Smooth muscle cell (in vitro differentiated cells): Measurements from ENCODE around the gene MYO18B. TPM values are rescaled to one million over a fixed set of nuclear protein-coding genes. Genes with fewer than 3 reads are reported as not detected.

Source experiments
- DNase-seq: peaks from one replicate; lab custom pipeline; 2025; ENCODE audit not compliant: unreplicated experiment; lab: John Stamatoyannopoulos, UW
- H2AFZ ChIP-seq: fragments of 200-600 bp; sonication (generic); 2 replicates; pipeline ENCODE4 v1.6.0; 2016; ENCODE audit warnings: antibody characterized with exemption, low read depth, mild to moderate bottlenecking
- H3F3A ChIP-seq: fragments of 200-600 bp; sonication (generic); 2 replicates; pipeline ENCODE4 v1.6.0; 2017; ENCODE audit warnings: antibody characterized with exemption, low read depth
- H3K27ac ChIP-seq: fragments of 200-600 bp; sonication (generic); 2 replicates; pipeline ENCODE4 v1.5.1; 2016; ENCODE audit warnings: low read depth, mild to moderate bottlenecking
- H3K27me3 ChIP-seq: fragments of 200-600 bp; sonication (generic); 2 replicates; pipeline ENCODE4 v1.6.1; 2016; ENCODE audit warnings: low read depth, mild to moderate bottlenecking
- H3K36me3 ChIP-seq: fragments of 200-600 bp; sonication (generic); 2 replicates; pipeline ENCODE4 v1.5.1; 2016; ENCODE audit warnings: low read depth
- H3K4me1 ChIP-seq: fragments of 200-600 bp; sonication (generic); 2 replicates; pipeline ENCODE4 v1.5.1; 2016; ENCODE audit warnings: low read depth
- H3K4me2 ChIP-seq: fragments of 200-600 bp; sonication (generic); 2 replicates; pipeline ENCODE4 v1.6.0; 2016; ENCODE audit warnings: mild to moderate bottlenecking
- H3K4me3 ChIP-seq: fragments of 200-600 bp; sonication (generic); 2 replicates; pipeline ENCODE4 v1.5.1; 2016; ENCODE audit warnings: mild to moderate bottlenecking
- H3K79me2 ChIP-seq: fragments of 200-600 bp; sonication (generic); 2 replicates; pipeline ENCODE4 v1.6.0; 2016; ENCODE audit warnings: low read depth, mild to moderate bottlenecking
- H3K9ac ChIP-seq: fragments of 200-600 bp; sonication (generic); 2 replicates; pipeline ENCODE4 v1.6.0; 2016; ENCODE audit warnings: low read depth
- H3K9me3 ChIP-seq: fragments of 200-600 bp; sonication (generic); replicated peaks from 2 replicates; pipeline ENCODE4 v1.5.1; 2016; ENCODE audit warnings: low read depth
- H4K20me1 ChIP-seq: fragments of 200-600 bp; sonication (generic); 2 replicates; pipeline ENCODE4 v1.6.0; 2016; ENCODE audit warnings: low read depth
- CTCF ChIP-seq: fragments of 200-600 bp; sonication (generic); IDR thresholded peaks from 2 replicates; pipeline ENCODE4 v1.5.1; 2017; ENCODE audit warnings: borderline replicate concordance, mild to moderate bottlenecking, antibody characterized with exemption; ENCODE audit not compliant: insufficient read depth, poor library complexity, severe bottlenecking
- whole genome bisulfite sequencing: methylation state at CpG from one replicate; pipeline ENCODE4 v1.1.7; 2016; ENCODE audit warnings: low lambda C conversion rate; 5-methylcytosine and 5-hydroxymethylcytosine counted together
- polyA plus RNA-seq: library from polyadenylated mRNA; unstranded; fragments of >200 nt; fragmentation: Nextera tagmentation; extraction: Ambion mirVana; gene quantifications from 2 replicates; pipeline ENCODE4 v1.2.1, GENCODE V29; 2016
- total RNA-seq: library from RNA; depleted of rRNA; stranded (reverse); fragments of >200 nt; gene quantifications from 2 replicates; pipeline ENCODE4 v1.2.3, GENCODE V29; 2014

Gene MYO18B
- total and polyA plus RNA-seq, 2 experiments from 2014 or later: 0.13 to 1.2 TPM

GRCh38 chr22:25964961-25965730, 223.2 kb downstream of the MYO18B start:
- no peaks in the 10 kb centered on the region for H3F3A ChIP-seq
- H3K4me1 ChIP-seq: peaks cover 12% of the 10 kb centered on the region
- no peaks in the 10 kb centered on the region for H4K20me1 ChIP-seq
- H3K79me2 ChIP-seq: no peaks in the 10 kb centered on the region
- H3K4me3 ChIP-seq: no peak overlapping the region
- TF ChIP-seq CTCF: no peak
- WGBS: 97% methylated on average over 10 of the region's 10 CpGs
- peaks cover 5% of the 10 kb centered on the region for H3K27me3 ChIP-seq
- no peak overlapping the region for H2AFZ ChIP-seq
- H3K36me3 ChIP-seq: no peaks in the 10 kb centered on the region
- no peak overlapping the region for H3K4me2 ChIP-seq
- DNase-seq: no peak
- no peak overlapping the region for H3K27ac ChIP-seq
- H3K9me3 ChIP-seq: no peaks in the 10 kb centered on the region
- no peak overlapping the region for H3K9ac ChIP-seq

GRCh38 chr22:25966448-25966913, 224.5 kb downstream of the MYO18B start:
- 5% methylated on average over 8 of the region's 8 CpGs for WGBS
- Histone ChIP-seq H3K4me2 (no peak overlapping the region), H3F3A (no peaks in the 10 kb centered on the region), H3K27me3 (peaks cover 16% of the 10 kb centered on the region), H3K9ac (no peak overlapping the region), H3K4me1 (peaks cover 25% of the 10 kb centered on the region), H3K79me2 (no peaks in the 10 kb centered on the region), H3K4me3 (no peak overlapping the region), H4K20me1 (no peaks in the 10 kb centered on the region), H2AFZ (no peak overlapping the region), H3K9me3 (no peaks in the 10 kb centered on the region), H3K36me3 (no peaks in the 10 kb centered on the region), H3K27ac (no peak overlapping the region)
- TF ChIP-seq CTCF: no peak
- DNase-seq: no peak

GRCh38 chr22:25969286-25969685, 227.3 kb downstream of the MYO18B start:
- Histone ChIP-seq H3K27me3 (peaks cover 19% of the 10 kb centered on the region), H3K27ac (no peak overlapping the region), H3K4me2 (no peak overlapping the region), H3K9me3 (no peaks in the 10 kb centered on the region), H3K79me2 (no peaks in the 10 kb centered on the region), H3K36me3 (no peaks in the 10 kb centered on the region), H3K4me1 (peaks cover 27% of the 10 kb centered on the region), H4K20me1 (no peaks in the 10 kb centered on the region), H3K9ac (no peak overlapping the region), H2AFZ (no peak overlapping the region), H3F3A (no peaks in the 10 kb centered on the region), H3K4me3 (no peak overlapping the region)
- DNase-seq: no peak
- no peak for TF ChIP-seq CTCF

- Histone ChIP-seq H3K4me3 (no peak overlapping the region), H3F3A (no peaks in the 10 kb centered on the region), H3K79me2 (no peaks in the 10 kb centered on the region), H3K9me3 (no peaks in the 10 kb centered on the region), H3K36me3 (no peaks in the 10 kb centered on the region), H3K4me1 (peaks cover 27% of the 10 kb centered on the region), H2AFZ (no peak overlapping the region), H4K20me1 (no peaks in the 10 kb centered on the region), H3K9ac (no peak overlapping the region), H3K27me3 (peaks cover 19% of the 10 kb centered on the region), H3K4me2 (peak overlapping the region; percentile 14), H3K27ac (no peak overlapping the region)
- 93% methylated on average over 2 of the region's 2 CpGs for WGBS
- no peak for TF ChIP-seq CTCF
- no peak for DNase-seq
Observed at GRCh38 chr22:25969901-25970300, 227.9 kb downstream of the MYO18B start.
